Activated CD4-positive, alpha-beta T cell treated with anti-CD3 and anti-CD28 coated beads for 36 hours (primary cell): Measurements from ENCODE around the gene NPC1L1. TPM values are rescaled to one million over a fixed set of nuclear protein-coding genes. Genes with fewer than 3 reads are reported as not detected.
A peak's percentile ranks its signal among the peaks of the same experiment; 100 is the strongest.

Experiments used
- ATAC-seq: fragments of 200-7000 bp; cut with Tn5 transposase; one replicate; pipeline ENCODE4 v1.10.0; 2021; ENCODE audit warnings: mild to moderate bottlenecking, moderate library complexity
- CTCF ChIA-PET: fragments of 350-600 bp; sonication (Branson Sonifier 250); formaldehyde crosslinking; loops from one replicate; lab custom pipeline; 2021; ENCODE audit warnings: antibody characterized with exemption; lab: Charles Lee
- POLR2A ChIA-PET: fragments of 350-600 bp; sonication (Branson Sonifier 250); formaldehyde crosslinking; loops from one replicate; lab custom pipeline; 2021; ENCODE audit warnings: antibody characterized with exemption, inconsistent platforms; lab: Charles Lee
- DNase-seq: peaks from one replicate; pipeline ENCODE4 v3.0.0-alpha.2; 2020
- H3K27ac Mint-ChIP-seq: one replicate; pipeline ENCODE4 v1.8.0; 2021; ENCODE audit warnings: mixed read lengths
- H3K27me3 Mint-ChIP-seq: one replicate; pipeline ENCODE4 v1.8.0; 2021; ENCODE audit warnings: mixed read lengths
- H3K36me3 Mint-ChIP-seq: one replicate; pipeline ENCODE4 v1.8.0; 2021; ENCODE audit warnings: low read depth, mixed read lengths
- H3K4me1 Mint-ChIP-seq: one replicate; pipeline ENCODE4 v1.8.0; 2021; ENCODE audit warnings: mixed read lengths
- H3K4me3 Mint-ChIP-seq: one replicate; pipeline ENCODE4 v1.8.0; 2021; ENCODE audit warnings: mild to moderate bottlenecking, moderate library complexity, mixed read lengths
- H3K9me3 Mint-ChIP-seq: one replicate; pipeline ENCODE4 v1.8.0; 2021; ENCODE audit warnings: low read depth, mixed read lengths
- intact Hi-C, 2 experiments: fragments of 100-400 bp; cut with DNase I in 1 of 2; cut with micrococcal nuclease in 1 of 2; formaldehyde crosslinking; loops; one replicate each; pipeline versions ENCODE4 v1.14.2 to v1.15.1; 2022 to 2024; cut with DNase I, micrococcal nuclease
- total RNA-seq, 2 experiments: library from RNA; stranded (reverse); gene quantifications; one replicate each; pipeline ENCODE4 v1.2.3, GENCODE V29; 2021

NPC1L1 gene
- total RNA-seq, 2 experiments from 2014 or later: 0.04 TPM; not detected in 1

DNA sequence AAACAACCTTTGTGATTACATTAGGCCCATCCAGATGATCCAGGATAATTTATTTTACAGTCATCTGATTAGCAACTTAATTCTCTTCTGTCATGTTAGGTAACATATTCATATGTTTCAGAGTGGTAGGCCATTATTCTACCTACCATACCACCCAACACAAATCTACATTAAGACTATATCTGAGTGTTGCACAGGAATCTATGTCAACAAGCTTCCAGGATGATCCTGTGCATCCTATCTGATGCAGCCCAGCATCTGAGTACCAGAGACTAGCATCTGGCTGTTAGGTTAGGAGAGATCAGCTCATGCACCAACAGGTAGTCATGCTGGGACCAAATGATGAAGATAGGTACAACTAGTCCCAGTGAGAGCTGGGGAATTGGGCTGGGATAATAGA lies 33.9 kb upstream of the NPC1L1 start:
- intact Hi-C loops: loop anchor here in 1 of 2 experiments (2.0 kb wide), 1 partner anchor 32 kb away; the partner anchor contains the start of gene OGDH
- DNase-seq (no peak), ATAC-seq (no peak)
- ChIA-PET CTCF (interaction anchor here (0.8 to 3.1 kb wide), 4 partner anchors 10 to 345 kb away, joined by 3 to 23 read pairs (median 3); no protein-coding TSS in a partner anchor), POLR2A (interaction anchor here (2.0 kb wide), 1 partner anchor 10 kb away, joined by 7 read pairs; no protein-coding TSS in a partner anchor)
- peak overlapping the region; percentile 90 for H3K4me3 Mint-ChIP-seq
- peaks cover 77% of the 10 kb centered on the region for H3K36me3 Mint-ChIP-seq
- peaks cover 51% of the 10 kb centered on the region for H3K4me1 Mint-ChIP-seq
- H3K9me3 Mint-ChIP-seq: no peaks in the 10 kb centered on the region
- H3K27ac Mint-ChIP-seq: peak overlapping the region; percentile 94
- H3K27me3 Mint-ChIP-seq: no peaks in the 10 kb centered on the region

DNA sequence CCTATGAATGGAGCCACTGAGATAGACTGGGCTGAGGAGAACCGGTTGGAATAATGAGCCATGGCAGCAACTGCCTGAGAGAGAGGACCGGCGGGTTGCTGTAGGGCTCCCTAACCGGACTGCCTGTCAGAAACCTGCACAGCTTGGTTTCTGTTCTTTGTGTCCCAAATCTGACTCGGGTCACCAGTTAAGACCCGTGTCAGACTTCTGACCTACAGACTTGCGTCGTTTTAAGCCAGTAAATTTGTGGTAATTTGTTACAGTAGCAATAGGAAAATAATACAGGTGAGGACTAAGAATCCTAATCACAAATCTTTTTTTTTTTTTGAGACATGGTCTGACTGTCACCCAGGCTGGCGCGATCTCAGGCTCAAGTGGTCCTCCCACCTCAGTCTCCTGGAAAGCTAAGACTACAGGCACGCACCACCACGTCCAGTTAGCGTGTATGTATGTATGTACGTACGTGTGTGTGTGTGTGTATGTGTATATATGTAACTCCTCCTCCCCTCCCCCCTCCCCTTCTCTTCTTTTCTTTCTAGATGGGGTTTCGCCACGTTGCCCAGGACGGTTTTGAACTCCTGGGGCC lies 33.2 kb upstream of the NPC1L1 start:
- no peak for DNase-seq
- intact Hi-C loops: loop anchor here (1.0 to 5.0 kb wide), 4 partner anchors 8 to 492 kb away; partner anchors contain the start of genes TMED4 (in 2 of the 2), NUDCD3 (in 1 of the 2), OGDH (in 1 of the 2) and POLM (in 1 of the 2)
- ATAC-seq: no peak
- Mint-ChIP-seq H3K4me3 (peak overlapping the region; percentile 90), H3K27ac (peak overlapping the region; percentile 94), H3K36me3 (peaks cover 77% of the 10 kb centered on the region), H3K9me3 (no peaks in the 10 kb centered on the region), H3K27me3 (no peaks in the 10 kb centered on the region), H3K4me1 (peaks cover 47% of the 10 kb centered on the region)
- CTCF ChIA-PET: interaction anchor here (0.6 to 3.1 kb wide), 9 partner anchors 10 to 562 kb away, joined by 3 to 23 read pairs (median 3); no protein-coding TSS in a partner anchor
- POLR2A ChIA-PET: interaction anchor here (0.7 to 2.1 kb wide), 9 partner anchors 9 to 381 kb away, joined by 3 to 13 read pairs (median 3); partner anchors contain the start of gene OGDH

DNA sequence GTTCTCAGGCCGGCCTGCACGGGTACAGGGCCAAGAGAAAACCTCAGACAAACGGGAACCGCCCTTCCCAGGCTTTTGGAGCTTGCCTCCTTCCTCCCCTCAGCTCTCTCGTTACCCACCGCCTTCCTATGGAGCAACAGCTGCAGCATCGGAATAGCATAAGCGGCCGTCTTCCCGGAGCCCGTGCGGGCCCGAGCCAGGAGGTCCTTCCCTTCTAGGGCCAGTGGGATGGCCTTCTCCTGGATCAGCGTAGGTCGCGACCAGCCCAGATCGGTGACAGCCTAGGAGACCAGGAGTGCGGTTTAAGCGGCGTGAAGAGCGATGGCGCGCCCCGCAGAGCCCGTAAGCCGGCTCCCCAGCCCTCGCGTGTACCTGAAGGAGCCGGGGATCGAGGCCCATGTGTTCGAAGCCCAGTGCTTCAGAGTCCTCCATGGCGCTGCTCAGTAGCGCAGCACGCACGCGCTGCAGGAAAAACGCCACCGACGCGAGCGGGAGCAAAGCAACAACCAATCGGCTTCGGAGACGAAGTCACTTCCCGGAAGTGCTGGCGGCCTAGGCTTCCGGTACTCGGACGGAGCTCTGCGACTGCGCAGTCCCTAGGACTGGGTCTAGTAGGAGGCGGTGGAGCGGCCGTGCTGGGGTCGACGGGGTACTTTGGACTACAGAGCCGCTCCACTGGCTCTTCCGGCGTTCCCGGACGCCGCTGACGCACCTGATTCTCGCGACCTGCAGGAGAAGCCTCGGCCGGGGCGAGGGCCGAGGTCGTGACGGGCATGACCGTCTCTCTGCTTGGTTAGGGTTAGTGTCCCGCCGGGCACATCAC lies 32.5 kb upstream of the NPC1L1 start, which contains the start of gene DDX56:
TSS of gene DDX56 (minus strand) at position 445 of the 823 bp plus-strand sequence. CDS start at position 432, 13 bp downstream.
- Mint-ChIP-seq H3K9me3 (no peaks in the 10 kb centered on the region), H3K27me3 (no peaks in the 10 kb centered on the region), H3K36me3 (peaks cover 79% of the 10 kb centered on the region), H3K27ac (peak within 1 kb of the TSS; percentile 94), H3K4me1 (peaks cover 41% of the 10 kb centered on the region), H3K4me3 (peak within 1 kb of the TSS; percentile 90)
- intact Hi-C loops: loop anchor here (1.0 to 5.0 kb wide), 8 partner anchors 9 to 537 kb away; partner anchors contain the start of genes NUDCD3 (in 2 of the 2), TMED4 (in 2 of the 2), OGDH (in 1 of the 2) and POLM (in 1 of the 2)
- POLR2A ChIA-PET: interaction anchor here (0.5 to 2.1 kb wide), 12 partner anchors 9 to 381 kb away, joined by 3 to 13 read pairs (median 4); partner anchors contain the start of genes OGDH and TMED4
- DNase-seq (peak; percentile 97), ATAC-seq (peak; percentile 98)
- CTCF ChIA-PET: interaction anchor here (0.6 to 3.1 kb wide), 9 partner anchors 9 to 563 kb away, joined by 3 to 23 read pairs (median 3); no protein-coding TSS in a partner anchor

DNA sequence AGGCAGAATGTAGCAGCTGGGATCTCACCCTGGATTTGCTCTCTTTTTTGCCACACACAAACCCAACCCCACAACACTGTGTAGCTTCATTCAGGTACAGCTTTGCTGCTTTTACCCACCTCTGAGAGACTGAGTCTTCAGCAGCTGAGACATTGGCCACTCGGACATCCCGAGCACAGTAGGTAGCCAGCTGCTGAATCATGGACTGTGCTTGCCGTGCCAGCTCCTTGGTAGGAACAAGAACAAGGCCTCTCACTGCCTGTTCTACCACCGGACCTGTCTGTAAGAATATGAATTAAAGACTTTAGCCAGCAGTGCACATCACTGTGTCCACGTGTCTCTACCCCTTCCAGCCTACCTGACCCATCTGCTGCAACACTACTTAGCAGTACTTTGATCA lies 31.6 kb upstream of the NPC1L1 start:
- H3K27ac Mint-ChIP-seq: peak overlapping the region; percentile 94
- no peaks in the 10 kb centered on the region for H3K9me3 Mint-ChIP-seq
- H3K36me3 Mint-ChIP-seq: peaks cover 81% of the 10 kb centered on the region
- H3K4me3 Mint-ChIP-seq: peak overlapping the region; percentile 90
- H3K27me3 Mint-ChIP-seq: no peaks in the 10 kb centered on the region
- no peak for DNase-seq
- POLR2A ChIA-PET: interaction anchor here (0.6 to 2.1 kb wide), 5 partner anchors 10 to 382 kb away, joined by 3 to 12 read pairs (median 4); partner anchors contain the start of genes OGDH and TMED4
- H3K4me1 Mint-ChIP-seq: peaks cover 38% of the 10 kb centered on the region
- ATAC-seq: no peak
- CTCF ChIA-PET: interaction anchor here (0.5 to 3.1 kb wide), 8 partner anchors 8 to 427 kb away, joined by 3 to 23 read pairs (median 3); partner anchors contain the start of gene TMED4
- intact Hi-C loops: loop anchor here (1.0 to 5.0 kb wide), 6 partner anchors 80 to 538 kb away; partner anchors contain the start of genes NUDCD3 (in 2 of the 2), POLM (in 1 of the 2), PPIA (in 1 of the 2) and PURB (in 1 of the 2)

DNA sequence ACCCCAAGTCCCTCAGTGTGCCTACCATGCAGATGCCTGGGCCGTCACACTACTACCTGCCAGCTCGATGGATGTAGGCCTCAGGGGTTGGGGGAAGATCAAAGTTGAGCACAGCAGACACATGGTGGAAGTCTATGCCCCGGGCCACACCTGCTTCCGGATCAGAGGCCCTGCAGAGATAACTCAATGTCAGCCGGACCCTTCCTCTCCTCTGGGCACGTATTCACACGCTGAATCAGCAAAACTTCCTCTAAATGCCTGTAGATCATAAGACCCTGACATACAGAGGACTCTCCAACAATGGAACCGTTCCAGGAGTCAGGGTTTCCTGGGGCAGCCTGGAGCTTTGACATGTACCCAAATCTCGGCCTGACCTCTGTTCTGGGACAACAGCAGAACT lies 28.8 kb upstream of the NPC1L1 start:
- Mint-ChIP-seq H3K27me3 (no peaks in the 10 kb centered on the region), H3K4me1 (peaks cover 30% of the 10 kb centered on the region), H3K27ac (peak overlapping the region; percentile 19), H3K36me3 (peaks cover 85% of the 10 kb centered on the region), H3K9me3 (no peaks in the 10 kb centered on the region), H3K4me3 (no peak overlapping the region)
- ATAC-seq (no peak), DNase-seq (no peak)
- POLR2A ChIA-PET: interaction anchor here (0.7 kb wide), 1 partner anchor 198 kb away, joined by 3 read pairs; no protein-coding TSS in a partner anchor
- CTCF ChIA-PET: interaction anchor here (0.6 to 1.1 kb wide), 2 partner anchors 76 to 181 kb away, joined by 3 read pairs; no protein-coding TSS in a partner anchor
- intact Hi-C loops: loop anchor here (5.0 kb wide), 4 partner anchors 78 to 488 kb away; partner anchors contain the start of genes NUDCD3 (in 1 of the 2) and POLM (in 1 of the 2)

DNA sequence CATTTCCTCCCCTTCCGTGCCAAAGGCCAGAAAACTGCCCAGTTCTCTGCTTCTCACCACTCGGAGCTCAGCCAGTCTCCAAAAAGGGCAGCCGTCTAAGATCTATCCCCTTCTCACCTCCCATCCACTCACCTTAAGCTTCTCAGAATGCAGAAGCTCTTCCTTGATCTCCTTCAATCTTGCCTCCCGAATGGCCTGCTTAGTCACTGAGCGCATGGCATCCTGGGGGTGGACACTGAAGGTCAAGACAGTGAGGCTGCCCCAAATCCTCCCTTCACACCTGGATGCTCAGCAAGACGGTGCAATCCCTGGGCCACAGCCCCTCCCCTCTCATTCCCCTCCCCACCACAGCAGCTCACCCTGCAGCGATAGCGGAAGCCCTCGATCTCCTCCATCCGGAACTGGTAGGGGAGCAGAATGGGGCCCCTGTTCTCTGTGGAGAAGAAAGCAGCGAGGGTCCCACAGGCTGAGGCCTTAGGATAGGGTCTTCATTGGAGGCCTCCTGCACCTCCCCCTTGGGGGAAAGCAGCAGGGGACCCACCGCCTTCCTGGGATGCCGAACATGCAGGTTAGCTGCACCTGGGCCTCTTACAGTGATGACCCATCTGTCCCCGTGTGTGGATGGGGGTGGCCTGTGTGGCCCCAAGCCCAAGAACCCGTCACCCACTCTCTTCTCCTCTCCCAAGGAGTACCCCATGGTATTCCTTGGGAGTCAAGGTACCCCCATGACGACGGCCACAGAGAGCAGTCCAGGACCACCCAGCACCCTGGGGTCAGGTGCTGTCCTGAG lies 27.8 kb upstream of the NPC1L1 start:
- Mint-ChIP-seq H3K4me3 (no peak overlapping the region), H3K36me3 (peaks cover 86% of the 10 kb centered on the region), H3K27me3 (no peaks in the 10 kb centered on the region), H3K4me1 (peaks cover 23% of the 10 kb centered on the region), H3K9me3 (no peaks in the 10 kb centered on the region), H3K27ac (no peak overlapping the region)
- DNase-seq (no peak), ATAC-seq (no peak)
- intact Hi-C loops: loop anchor here in 1 of 2 experiments (5.0 kb wide), 2 partner anchors 222 to 327 kb away; no protein-coding TSS in a partner anchor
- ChIA-PET CTCF (interaction anchor here (0.6 to 1.0 kb wide), 4 partner anchors 10 to 354 kb away, joined by 3 to 4 read pairs (median 3); no protein-coding TSS in a partner anchor), POLR2A (no interaction called here)

DNA sequence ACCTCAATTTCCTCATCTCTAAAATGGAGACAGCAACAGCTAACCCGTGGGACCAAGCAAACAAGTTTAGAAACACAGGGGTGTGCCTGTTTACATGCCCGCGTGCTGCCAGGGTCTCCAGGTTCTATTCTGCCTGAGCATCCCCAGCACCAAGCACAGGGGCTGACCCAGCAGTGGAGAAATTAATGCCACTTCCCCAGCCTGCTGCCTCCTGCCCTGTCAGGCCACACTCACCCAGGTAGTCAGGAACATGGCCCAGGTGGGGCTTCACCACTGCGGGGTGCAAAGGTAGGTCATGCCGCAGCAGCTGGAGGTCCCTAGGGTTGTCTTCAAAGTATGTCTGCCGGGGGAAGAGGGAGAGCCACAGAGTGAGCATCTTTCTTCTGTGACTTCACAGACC lies 26.8 kb upstream of the NPC1L1 start:
- peaks cover 21% of the 10 kb centered on the region for H3K4me1 Mint-ChIP-seq
- DNase-seq (no peak), ATAC-seq (no peak)
- POLR2A ChIA-PET: no interaction called here
- no peak overlapping the region for H3K27ac Mint-ChIP-seq
- H3K4me3 Mint-ChIP-seq: no peak overlapping the region
- intact Hi-C loops: loop anchor here in 1 of 2 experiments (5.0 kb wide), 2 partner anchors 221 to 326 kb away; no protein-coding TSS in a partner anchor
- no peaks in the 10 kb centered on the region for H3K9me3 Mint-ChIP-seq
- H3K36me3 Mint-ChIP-seq: peaks cover 80% of the 10 kb centered on the region
- no peaks in the 10 kb centered on the region for H3K27me3 Mint-ChIP-seq
- CTCF ChIA-PET: interaction anchor here (0.6 kb wide), 1 partner anchor 11 kb away, joined by 3 read pairs; no protein-coding TSS in a partner anchor

DNA sequence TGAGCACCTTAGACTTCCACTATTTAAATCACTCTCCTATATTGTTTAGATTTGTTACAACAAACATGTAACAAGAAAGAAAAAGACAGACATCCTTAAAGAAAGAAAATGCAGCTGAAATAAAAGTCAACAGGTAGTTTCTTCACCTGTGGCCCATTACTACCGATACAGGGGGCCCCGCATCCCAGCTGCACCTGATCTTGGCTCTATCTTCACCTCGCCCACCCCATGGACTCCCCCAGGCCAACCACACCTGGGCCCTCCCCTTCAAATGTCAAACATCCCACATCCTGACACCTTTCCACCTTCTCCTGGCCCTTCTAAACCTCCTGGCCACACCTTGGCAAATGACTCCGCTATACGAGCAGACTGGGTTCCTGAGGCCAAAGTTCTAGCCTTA lies 25.6 kb upstream of the NPC1L1 start:
- H3K4me1 Mint-ChIP-seq: peaks cover 9% of the 10 kb centered on the region
- H3K27me3 Mint-ChIP-seq: no peaks in the 10 kb centered on the region
- no peak overlapping the region for H3K27ac Mint-ChIP-seq
- DNase-seq (no peak), ATAC-seq (no peak)
- peaks cover 68% of the 10 kb centered on the region for H3K36me3 Mint-ChIP-seq
- ChIA-PET POLR2A (no interaction called here), CTCF (interaction anchor here (1.0 to 2.6 kb wide), 4 partner anchors 11 to 232 kb away, joined by 4 to 23 read pairs (median 10); no protein-coding TSS in a partner anchor)
- H3K4me3 Mint-ChIP-seq: no peak overlapping the region
- intact Hi-C loops: loop anchor here in 1 of 2 experiments (5.0 kb wide), 2 partner anchors 219 to 324 kb away; no protein-coding TSS in a partner anchor
- H3K9me3 Mint-ChIP-seq: no peaks in the 10 kb centered on the region

DNA sequence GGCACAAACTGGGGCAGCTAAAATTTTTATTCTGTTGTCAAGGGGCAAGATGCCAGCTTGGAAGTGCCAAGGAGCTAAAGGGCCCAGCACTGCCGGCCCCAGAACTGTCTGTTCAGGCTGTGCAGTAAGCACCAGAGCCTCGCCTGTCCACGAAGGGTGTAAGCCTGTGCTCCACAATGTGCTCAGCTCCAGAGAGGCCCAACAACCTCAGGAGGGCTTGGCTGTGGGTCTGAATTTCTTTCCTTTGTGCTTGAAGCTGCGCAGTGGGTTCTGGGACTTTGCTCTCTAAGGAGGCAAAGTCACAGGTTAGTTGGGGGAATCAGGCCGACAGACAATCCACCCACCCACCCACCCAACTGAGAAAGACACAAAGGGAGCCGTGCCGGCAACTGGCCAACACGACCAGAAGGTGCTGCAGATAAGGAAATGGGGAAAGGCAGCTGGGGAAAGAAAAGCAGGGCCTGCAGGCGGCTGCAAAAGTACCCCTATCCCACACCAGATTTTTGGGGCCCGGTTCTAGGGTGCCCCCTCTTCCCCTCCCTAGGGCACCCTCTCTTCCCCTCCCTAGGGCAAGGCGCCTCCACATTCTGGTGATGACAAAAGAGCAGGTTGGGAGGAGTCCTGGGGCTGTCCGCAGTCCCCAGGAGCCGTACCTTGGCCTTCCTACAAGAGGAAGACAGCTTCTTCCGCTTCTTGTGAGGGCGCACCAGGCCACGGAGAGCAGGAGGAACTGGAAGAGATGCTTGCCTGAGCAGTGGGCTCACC lies 24.8 kb upstream of the NPC1L1 start:
- no peaks in the 10 kb centered on the region for H3K27me3 Mint-ChIP-seq
- H3K4me3 Mint-ChIP-seq: no peak overlapping the region
- ATAC-seq: peak; percentile 51
- intact Hi-C loops: loop anchor here (1.0 to 5.0 kb wide), 3 partner anchors 219 to 325 kb away; no protein-coding TSS in a partner anchor
- POLR2A ChIA-PET: interaction anchor here (1.0 to 1.5 kb wide), 2 partner anchors 8 to 75 kb away, joined by 3 to 7 read pairs; partner anchors contain the start of gene DDX56
- peaks cover 61% of the 10 kb centered on the region for H3K36me3 Mint-ChIP-seq
- CTCF ChIA-PET: interaction anchor here (0.6 to 3.7 kb wide), 37 partner anchors 8 to 539 kb away, joined by 3 to 23 read pairs (median 4); partner anchors contain the start of genes DDX56, H2AZ2 and NUDCD3
- H3K27ac Mint-ChIP-seq: no peak overlapping the region
- H3K9me3 Mint-ChIP-seq: no peaks in the 10 kb centered on the region
- H3K4me1 Mint-ChIP-seq: peaks cover 6% of the 10 kb centered on the region
- no peak for DNase-seq
